HG03135 (cell line): ENCODE data around the gene COMT.

Source experiments
- ATAC-seq: cut with Tn5 transposase; IDR thresholded peaks from one replicate; pipeline ENCODE4 v1.9.1; 2021; ENCODE audit warnings: mild to moderate bottlenecking, moderate library complexity; ENCODE audit not compliant: unreplicated experiment

Gene COMT

GRCh38 chr22:19992481-19992911, 50.9 kb downstream of the COMT start:
- no peak for ATAC-seq

- ATAC-seq, result no peak
Measured at GRCh38 chr22:19992921-19993355, 51.4 kb downstream of the COMT start.

- ATAC-seq, result no peak
Measured at GRCh38 chr22:19993926-19994325, 52.4 kb downstream of the COMT start.

GRCh38 chr22:19994851-19995610, 53.5 kb downstream of the COMT start:
- ATAC-seq, result no peak

- ATAC-seq, result no peak
Measured at GRCh38 chr22:19995611-19996339, 54.2 kb downstream of the COMT start.

GRCh38 chr22:19996694-19997384, 55.3 kb downstream of the COMT start:
- ATAC-seq, result no peak

GRCh38 chr22:19997561-19998231, 56.1 kb downstream of the COMT start:
- no peak for ATAC-seq

- ATAC-seq, result no peak
Measured at GRCh38 chr22:19998232-19998951, 56.8 kb downstream of the COMT start.

GRCh38 chr22:19998991-19999820, 57.6 kb downstream of the COMT start:
- no peak for ATAC-seq

GRCh38 chr22:20000246-20001081, 58.9 kb downstream of the COMT start:
- ATAC-seq, result no peak

- no peak for ATAC-seq
Measured at GRCh38 chr22:20001082-20001638, 59.6 kb downstream of the COMT start.

GRCh38 chr22:20002128-20002527, 60.6 kb downstream of the COMT start:
- no peak for ATAC-seq

GRCh38 chr22:20002636-20003035, 61.1 kb downstream of the COMT start:
- ATAC-seq, result no peak

GRCh38 chr22:20003304-20003703, 61.7 kb downstream of the COMT start:
- no peak for ATAC-seq

- no peak for ATAC-seq
Measured at GRCh38 chr22:20004464-20004863, 62.9 kb downstream of the COMT start.

- no peak for ATAC-seq
Measured at GRCh38 chr22:20008221-20008995, 66.8 kb downstream of the COMT start.

- no peak for ATAC-seq
Measured at GRCh38 chr22:20009018-20009491, 67.5 kb downstream of the COMT start.
